ENCODE results near the gene SVIL.
"Not testable (repeated sequence)": the region's sequence is repeated elsewhere in the genome, so short reads cannot be mapped to it uniquely, and the experiment has no call there.

SVIL gene

GRCh38 chr10:29619241-29619669 is 15.5 kb downstream of the SVIL start:
- no peak for DNase-seq

- no peak for DNase-seq
Measured at GRCh38 chr10:29618341-29619171, 16.2 kb downstream of the SVIL start.

- no peak for DNase-seq
Measured at GRCh38 chr10:29617880-29618340, 16.9 kb downstream of the SVIL start.

GRCh38 chr10:29616542-29616941 is 18.2 kb downstream of the SVIL start:
- no peak for DNase-seq

GRCh38 chr10:29615195-29615594 is 19.6 kb downstream of the SVIL start:
- no peak for DNase-seq

- not testable (repeated sequence) for DNase-seq
Measured at GRCh38 chr10:29614289-29614688, 20.5 kb downstream of the SVIL start.

- DNase-seq, result no peak
Measured at GRCh38 chr10:29613791-29614190, 21.0 kb downstream of the SVIL start.

GRCh38 chr10:29613196-29613595 is 21.6 kb downstream of the SVIL start:
- no peak for DNase-seq

- no peak for DNase-seq
Measured at GRCh38 chr10:29612657-29613056, 22.1 kb downstream of the SVIL start.

GRCh38 chr10:29611781-29612381 is 22.9 kb downstream of the SVIL start:
- DNase-seq, result no peak

GRCh38 chr10:29610876-29611647 is 23.7 kb downstream of the SVIL start:
- DNase-seq, result no peak

- DNase-seq, result not testable (repeated sequence)
Measured at GRCh38 chr10:29610331-29610730, 24.4 kb downstream of the SVIL start.

- no peak for DNase-seq
Measured at GRCh38 chr10:29609696-29610095, 25.1 kb downstream of the SVIL start.

- DNase-seq, result no peak
Measured at GRCh38 chr10:29608476-29609301, 26.1 kb downstream of the SVIL start.

GRCh38 chr10:29608062-29608461 is 26.7 kb downstream of the SVIL start:
- DNase-seq, result no peak

- DNase-seq, result no peak
Measured at GRCh38 chr10:29607576-29607975, 27.2 kb downstream of the SVIL start.

- DNase-seq, result not testable (repeated sequence)
Measured at GRCh38 chr10:29606693-29607092, 28.1 kb downstream of the SVIL start.

- DNase-seq, result no peak
Measured at GRCh38 chr10:29604291-29604825, 30.4 kb downstream of the SVIL start.

GRCh38 chr10:29603223-29603896 is 31.4 kb downstream of the SVIL start:
- no peak for DNase-seq

- no peak for DNase-seq
Measured at GRCh38 chr10:29600821-29601220, 34.0 kb downstream of the SVIL start.

- DNase-seq, result no peak
Measured at GRCh38 chr10:29600067-29600466, 34.7 kb downstream of the SVIL start.

- DNase-seq, result no peak
Measured at GRCh38 chr10:29598851-29599311, 35.9 kb downstream of the SVIL start.

Measured in effector CD4-positive, alpha-beta T cell (primary cell).